GM18526 (cell line): ENCODE measurements around the gene PLCZ1.

Source experiments
- POLR2A ChIP-seq: IDR thresholded peaks from 3 replicates; pipeline ENCODE4 v1.6.1; 2011; ENCODE audit not compliant: insufficient read length; ENCODE audit errors: extremely low read depth

Gene PLCZ1

GRCh38 chr12:18737819-18738218 is at the start of gene PLCZ1, which contains the start of gene CAPZA3:
TSS of gene PLCZ1 (minus strand) at chr12:18738012. CDS start at chr12:18737371, 641 bp downstream.
TSS of gene CAPZA3 (plus strand) at chr12:18738119. CDS start at chr12:18738269, 150 bp downstream.
- TF ChIP-seq POLR2A, result no peak

- TF ChIP-seq POLR2A, result no peak
Observed at GRCh38 chr12:18782827-18783226, 45.0 kb upstream of the PLCZ1 start.

GRCh38 chr12:18755341-18755740 is 17.5 kb upstream of the PLCZ1 start:
- no peak for TF ChIP-seq POLR2A

GRCh38 chr12:18754124-18754707 is 16.4 kb upstream of the PLCZ1 start:
- TF ChIP-seq POLR2A, result no peak

GRCh38 chr12:18753481-18754123 is 15.8 kb upstream of the PLCZ1 start:
- TF ChIP-seq POLR2A, result no peak

GRCh38 chr12:18752947-18753346 is 15.1 kb upstream of the PLCZ1 start:
- no peak for TF ChIP-seq POLR2A

GRCh38 chr12:18752280-18752920 is 14.6 kb upstream of the PLCZ1 start:
- TF ChIP-seq POLR2A, result no peak

GRCh38 chr12:18751866-18752265 is 14.1 kb upstream of the PLCZ1 start:
- no peak for TF ChIP-seq POLR2A

- no peak for TF ChIP-seq POLR2A
Observed at GRCh38 chr12:18750085-18750484, 12.3 kb upstream of the PLCZ1 start.

- TF ChIP-seq POLR2A, result no peak
Observed at GRCh38 chr12:18749386-18749957, 11.7 kb upstream of the PLCZ1 start.

GRCh38 chr12:18747895-18748294 is 10.1 kb upstream of the PLCZ1 start:
- no peak for TF ChIP-seq POLR2A

GRCh38 chr12:18731156-18731555 is 6.7 kb downstream of the PLCZ1 start:
- no peak for TF ChIP-seq POLR2A

GRCh38 chr12:18723752-18724151 is 14.1 kb downstream of the PLCZ1 start:
- no peak for TF ChIP-seq POLR2A

- TF ChIP-seq POLR2A, result no peak
Observed at GRCh38 chr12:18721452-18721851, 16.4 kb downstream of the PLCZ1 start.

- TF ChIP-seq POLR2A, result no peak
Observed at GRCh38 chr12:18720690-18721089, 17.1 kb downstream of the PLCZ1 start.

GRCh38 chr12:18719922-18720510 is 17.8 kb downstream of the PLCZ1 start:
- no peak for TF ChIP-seq POLR2A
